Measurements from ENCODE around the gene GPR157.
"Not testable (repeated sequence)": the region's sequence is repeated elsewhere in the genome, so short reads cannot be mapped to it uniquely, and the experiment has no call there.

Gene GPR157

GRCh38 chr1:9101510-9102146, 27.3 kb downstream of the GPR157 start:
- ChIA-PET CTCF (interaction anchor here (0.7 to 17.5 kb wide), 45 partner anchors 9 to 244 kb away, joined by 3 to 267 read pairs (median 4); partner anchors contain the start of genes H6PD and SLC2A7), POLR2A (interaction anchor here (0.8 to 1.4 kb wide), 2 partner anchors 184 to 224 kb away, joined by 3 to 4 read pairs; no protein-coding TSS in a partner anchor)
- TF ChIP-seq CTCF (IDR thresholded peaks at IDR 0.05; ENCODE audit: insufficient read depth, low read length, missing control alignments): peak; percentile 87
- DNase-seq (ENCODE audit: low read depth, low spot score): peak; percentile 16
- no peak overlapping the region for H3K4me3 ChIP-seq (ENCODE audit: low read depth, low read length)

- no peak overlapping the region for H3K4me3 ChIP-seq (ENCODE audit: low read depth, low read length)
- POLR2A ChIA-PET: interaction anchor here (0.5 to 1.4 kb wide), 2 partner anchors 158 to 182 kb away, joined by 3 to 4 read pairs; no protein-coding TSS in a partner anchor
- CTCF ChIA-PET: interaction anchor here (0.8 to 17.5 kb wide), 21 partner anchors 8 to 220 kb away, joined by 3 to 267 read pairs (median 8); no protein-coding TSS in a partner anchor
- no peak for TF ChIP-seq CTCF (IDR thresholded peaks at IDR 0.05; ENCODE audit: insufficient read depth, low read length, missing control alignments)
- DNase-seq (ENCODE audit: low read depth, low spot score): no peak
Measured at GRCh38 chr1:9100471-9101043, 28.3 kb downstream of the GPR157 start.

DNA sequence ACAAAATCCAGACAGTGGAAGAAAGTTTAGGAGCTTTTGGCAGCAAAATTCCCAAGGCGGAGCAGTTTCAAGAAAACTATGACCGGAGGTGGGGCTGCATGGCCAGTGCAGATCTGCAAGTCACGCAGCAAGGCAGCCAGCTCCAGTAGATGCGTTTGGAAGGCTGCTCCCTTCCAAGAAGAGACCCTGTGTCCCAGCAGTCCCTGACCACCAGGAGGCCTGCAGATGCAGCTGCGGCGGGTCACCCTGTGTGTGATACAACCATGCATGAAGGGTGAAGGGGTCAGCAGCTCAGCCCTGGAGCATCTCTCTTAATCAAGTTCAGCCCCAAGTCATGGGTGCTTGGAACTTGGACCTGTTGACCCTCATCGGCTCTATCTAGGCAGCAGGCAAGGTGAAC, 29.3 kb downstream of the GPR157 start:
- no peak for TF ChIP-seq CTCF (IDR thresholded peaks at IDR 0.05; ENCODE audit: insufficient read depth, low read length, missing control alignments)
- CTCF ChIA-PET: interaction anchor here (0.8 to 17.5 kb wide), 9 partner anchors 9 to 250 kb away, joined by 3 to 267 read pairs (median 23); no protein-coding TSS in a partner anchor
- POLR2A ChIA-PET: no interaction called here
- DNase-seq (ENCODE audit: low read depth, low spot score): no peak
- no peak overlapping the region for H3K4me3 ChIP-seq (ENCODE audit: low read depth, low read length)

- CTCF ChIA-PET: interaction anchor here (0.8 to 17.5 kb wide), 8 partner anchors 12 to 180 kb away, joined by 3 to 267 read pairs (median 6); no protein-coding TSS in a partner anchor
- TF ChIP-seq CTCF (IDR thresholded peaks at IDR 0.05; ENCODE audit: insufficient read depth, low read length, missing control alignments): no peak
- POLR2A ChIA-PET: no interaction called here
- DNase-seq (ENCODE audit: low read depth, low spot score): no peak
- H3K4me3 ChIP-seq (ENCODE audit: low read depth, low read length): no peak overlapping the region
Measured at GRCh38 chr1:9097947-9098705, 30.8 kb downstream of the GPR157 start.

- no peak for TF ChIP-seq CTCF (IDR thresholded peaks at IDR 0.05; ENCODE audit: insufficient read depth, low read length, missing control alignments)
- no peak for DNase-seq (ENCODE audit: low read depth, low spot score)
- CTCF ChIA-PET: interaction anchor here (1.1 to 17.5 kb wide), 6 partner anchors 10 to 178 kb away, joined by 3 to 267 read pairs (median 6); no protein-coding TSS in a partner anchor
- H3K4me3 ChIP-seq (ENCODE audit: low read depth, low read length): no peak overlapping the region
- POLR2A ChIA-PET: no interaction called here
Measured at GRCh38 chr1:9095818-9096217, 33.1 kb downstream of the GPR157 start.

DNA sequence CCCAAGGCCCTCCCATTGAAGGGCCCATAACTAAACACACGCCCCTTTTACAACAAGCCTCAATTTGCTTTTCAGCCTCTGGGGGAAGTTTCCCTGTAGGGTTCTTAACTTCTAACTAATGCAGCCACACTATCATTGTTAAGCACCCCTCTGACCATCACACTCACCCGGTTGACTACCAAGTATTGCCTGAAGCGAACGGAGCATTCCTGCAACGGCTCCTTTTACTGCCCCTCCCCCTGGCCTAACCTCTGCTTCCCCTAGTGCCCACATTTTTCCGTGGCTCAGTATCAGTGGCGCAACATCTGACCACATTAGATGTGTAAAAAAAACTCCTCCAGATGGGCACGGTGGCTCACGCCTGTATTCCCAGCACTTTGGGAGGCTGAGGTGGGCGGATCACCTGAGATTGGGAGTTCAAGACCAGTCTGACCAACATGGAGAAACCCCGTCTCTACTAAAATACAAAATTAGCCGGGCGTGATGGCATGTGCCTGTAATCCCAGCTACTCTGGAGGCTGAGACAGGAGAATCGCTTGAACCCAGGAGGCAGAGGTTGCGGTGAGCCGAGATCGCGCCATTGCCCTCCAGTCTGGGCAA, 34.8 kb downstream of the GPR157 start:
- DNase-seq (ENCODE audit: low read depth, low spot score); POLR2A ChIA-PET; H3K4me3 ChIP-seq (ENCODE audit: low read depth, low read length): not testable (repeated sequence)
- CTCF ChIA-PET: interaction anchor here (2.1 to 9.5 kb wide), 2 partner anchors 8 to 17 kb away, joined by 13 to 84 read pairs; no protein-coding TSS in a partner anchor

All from AG04449 (cell line).